Small intestine (tissue), 16 donors: ENCODE results near the gene PRSS21. TPM values are rescaled to one million over a fixed set of nuclear protein-coding genes. Genes with fewer than 3 reads are reported as not detected.
A peak's percentile ranks its signal among the peaks of the same experiment; 100 is the strongest.

Source experiments
- DNase-seq, 2 donors: peaks; one replicate each; pipeline versions ENCODE4 v3.0.0 to v3.0.0-alpha.2; 2013
- FAIRE-seq: peaks from 2 replicates; lab custom pipeline; 2012; peaks lifted over from hg19 to GRCh38; lab: Jason Lieb, UNC
- H3K27ac ChIP-seq, 3 donors: one replicate each; pipeline ENCODE4 v1.5.1; 2013; ENCODE audit warnings: low read length in 2 of 3, mild to moderate bottlenecking in 2 of 3, control low read depth in 1 of 3, inconsistent platforms in 1 of 3, low read depth in 1 of 3, moderate library complexity in 1 of 3
- H3K27me3 ChIP-seq, 3 donors: one replicate each; pipeline ENCODE4 v1.6.1; 2013; ENCODE audit warnings: low read length in 3 of 3, inconsistent platforms in 1 of 3; ENCODE audit not compliant: control insufficient read depth in 3 of 3, insufficient read depth in 3 of 3
- H3K36me3 ChIP-seq, 3 donors: one replicate each; pipeline ENCODE4 v1.6.1; 2013; ENCODE audit warnings: low read length in 3 of 3, inconsistent platforms in 1 of 3, low read depth in 1 of 3, mild to moderate bottlenecking in 1 of 3, moderate library complexity in 1 of 3; ENCODE audit not compliant: control insufficient read depth in 3 of 3, insufficient read depth in 2 of 3
- H3K4me1 ChIP-seq, 3 donors: one replicate each; pipeline ENCODE4 v1.6.1; 2013; ENCODE audit warnings: low read length in 2 of 3, inconsistent platforms in 1 of 3, low read depth in 1 of 3, mild to moderate bottlenecking in 1 of 3, moderate library complexity in 1 of 3; ENCODE audit not compliant: control insufficient read depth in 3 of 3, insufficient read depth in 2 of 3
- H3K4me3 ChIP-seq, 3 donors: one replicate each; pipeline ENCODE4 v1.5.1; 2013; ENCODE audit warnings: low read length in 3 of 3, control low read depth in 1 of 3, inconsistent platforms in 1 of 3, low read depth in 1 of 3, mild to moderate bottlenecking in 1 of 3, moderate library complexity in 1 of 3
- H3K9me3 ChIP-seq, 2 donors: one replicate each; pipeline ENCODE4 v1.6.1; 2013; ENCODE audit warnings: low read depth in 1 of 2, low read length in 1 of 2; ENCODE audit not compliant: control insufficient read depth in 2 of 2, insufficient read depth in 1 of 2
- WGBS, 3 donors: extraction: QIAGEN DNeasy Blood & Tissue Kit; methylation state at CpG; one replicate each; pipeline ENCODE4 v1.1.7; 2013; 5-methylcytosine and 5-hydroxymethylcytosine counted together
- long read RNA-seq, 10 donors: transcript quantifications; one replicate each; lab custom pipeline, GENCODE V29; 2026
- polyA plus RNA-seq, 4 donors: library from polyadenylated mRNA; stranded (reverse) in 3 of 4; unstranded in 1 of 4; fragments of 200-250 nt in 3 of 4; fragments of 120-200 nt in 1 of 4; gene quantifications; one replicate each; pipeline versions ENCODE4 v1.2.1 to v1.2.3, GENCODE V29; 2013
- donor health status: healthy with polysubstance abuse.
- donor health status: control.
- donor health status: control.
- donor health status: Bipolar disorder and iron deficiency.
- donor health status: healthy.

PRSS21 gene, protein sequence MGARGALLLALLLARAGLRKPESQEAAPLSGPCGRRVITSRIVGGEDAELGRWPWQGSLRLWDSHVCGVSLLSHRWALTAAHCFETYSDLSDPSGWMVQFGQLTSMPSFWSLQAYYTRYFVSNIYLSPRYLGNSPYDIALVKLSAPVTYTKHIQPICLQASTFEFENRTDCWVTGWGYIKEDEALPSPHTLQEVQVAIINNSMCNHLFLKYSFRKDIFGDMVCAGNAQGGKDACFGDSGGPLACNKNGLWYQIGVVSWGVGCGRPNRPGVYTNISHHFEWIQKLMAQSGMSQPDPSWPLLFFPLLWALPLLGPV
- polyA plus RNA-seq, result under 1 TPM in 2 of 4 donors, not detected in 2; 0.15 to 0.19 TPM
- long read RNA-seq, donor 1, result 0 reads
- long read RNA-seq, donor 2, result 0 reads
- long read RNA-seq, donor 3, result 0 reads
- long read RNA-seq, donor 4, result 0 reads
- long read RNA-seq, donor 5, result 0 reads
- long read RNA-seq, donor 6, result 0 reads
- long read RNA-seq, donor 7, result 0 reads
- long read RNA-seq, donor 8, result 0 reads
- long read RNA-seq, donor 9, result 0 reads
- long read RNA-seq, donor 10, result 0 reads

GRCh38 chr16:2816751-2817339 is at the start of gene PRSS21:
TSS of gene PRSS21 (plus strand) at chr16:2817237. CDS start at chr16:2817269, 32 bp downstream.
- no peak for DNase-seq
- FAIRE-seq, result no peak
- 62 to 74% (median 67%) methylated on average over 17 to 28 of the region's 28 CpGs for WGBS, 3 donors
- no peak within 1 kb of the TSS for H3K27ac ChIP-seq
- H3K4me1 ChIP-seq, result peaks cover 0 to 7% (median 0%) of the 10 kb centered on the region in 3 donors
- peaks cover 0 to 9% (median 1%) of the 10 kb centered on the region in 3 donors for H3K27me3 ChIP-seq
- no peak within 1 kb of the TSS for H3K4me3 ChIP-seq
- no peaks in the 10 kb centered on the region for H3K36me3 ChIP-seq
- H3K9me3 ChIP-seq, result no peaks in the 10 kb centered on the region

DNA sequence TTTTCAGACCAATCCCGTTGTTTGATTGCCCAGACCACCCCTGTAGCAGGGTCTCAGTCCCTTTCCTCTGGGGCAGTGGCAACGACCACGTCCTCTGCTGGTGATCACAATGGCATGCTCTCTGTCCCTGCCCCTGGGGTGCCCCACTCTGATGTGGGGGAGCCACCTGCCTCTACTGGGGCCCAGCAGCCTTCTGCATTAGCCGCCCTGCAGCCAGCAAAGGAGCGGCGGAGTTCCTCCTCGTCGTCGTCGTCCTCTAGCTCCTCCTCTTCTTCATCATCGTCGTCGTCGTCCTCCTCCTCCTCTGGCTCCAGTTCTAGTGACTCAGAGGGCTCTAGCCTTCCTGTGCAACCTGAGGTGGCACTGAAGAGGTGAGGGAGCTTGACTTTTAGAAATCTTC is 49.1 kb upstream of the PRSS21 start:
- DNase-seq (no peak), FAIRE-seq (no peak)
- Histone ChIP-seq H3K36me3 (peaks cover 36 to 95% (median 47%) of the 10 kb centered on the region in 3 donors), H3K4me1 (no peaks in the 10 kb centered on the region), H3K9me3 (peaks cover 0 to 33% of the 10 kb centered on the region in 2 donors), H3K4me3 (no peak overlapping the region), H3K27me3 (no peaks in the 10 kb centered on the region), H3K27ac (no peak overlapping the region)
- WGBS, 3 donors, result 63 to 76% (median 75%) methylated on average over 14 of the region's 14 CpGs

DNA sequence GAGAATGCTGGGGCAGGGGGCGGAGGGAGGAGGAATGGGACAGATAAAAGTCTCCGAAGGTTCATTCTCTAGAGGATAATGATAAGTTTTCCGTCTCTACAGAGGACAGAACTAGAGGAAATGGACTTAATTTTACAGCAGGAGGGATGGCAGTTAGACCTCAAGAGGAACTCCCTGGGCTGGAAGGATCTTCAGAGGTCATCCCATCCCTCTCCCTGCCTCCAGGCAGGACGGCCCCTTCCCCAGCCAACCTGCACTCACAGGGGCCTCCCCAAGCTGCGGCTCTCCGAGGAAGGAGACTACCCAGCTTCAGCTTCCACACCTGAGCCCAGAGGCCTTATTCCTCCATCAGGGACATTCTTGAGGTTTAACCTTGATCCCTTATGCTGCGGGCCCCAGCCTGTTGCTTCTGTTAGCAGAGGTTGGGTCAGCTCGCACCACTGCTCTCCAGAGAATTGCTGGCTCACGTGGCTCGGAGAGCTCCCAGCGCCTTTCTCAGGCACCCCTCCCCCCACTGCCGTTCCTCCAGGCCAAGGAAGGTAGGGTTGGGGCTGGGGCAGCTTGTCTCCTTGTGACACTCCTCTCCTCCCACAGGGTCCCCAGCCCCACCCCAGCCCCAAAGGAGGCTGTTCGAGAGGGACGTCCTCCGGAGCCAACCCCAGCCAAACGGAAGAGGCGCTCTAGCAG is 48.5 kb upstream of the PRSS21 start:
- no peaks in the 10 kb centered on the region for H3K4me1 ChIP-seq
- H3K27ac ChIP-seq, result no peak overlapping the region
- H3K27me3 ChIP-seq, result no peaks in the 10 kb centered on the region
- H3K9me3 ChIP-seq, result peaks cover 0 to 29% of the 10 kb centered on the region in 2 donors
- no peak for DNase-seq
- no peak overlapping the region for H3K4me3 ChIP-seq
- FAIRE-seq, result no peak
- WGBS, 3 donors, result 82 to 87% (median 87%) methylated on average over 16 to 17 of the region's 17 CpGs
- peaks cover 30 to 95% (median 41%) of the 10 kb centered on the region in 3 donors for H3K36me3 ChIP-seq

GRCh38 chr16:2769100-2769529 is 47.9 kb upstream of the PRSS21 start:
- FAIRE-seq, result no peak
- no peak for DNase-seq
- Histone ChIP-seq H3K4me3 (no peak overlapping the region), H3K27me3 (no peaks in the 10 kb centered on the region), H3K4me1 (no peaks in the 10 kb centered on the region), H3K36me3 (peaks cover 27 to 95% (median 37%) of the 10 kb centered on the region in 3 donors), H3K27ac (peak overlapping the region in 2 of 3 donors; percentile 8 to 45), H3K9me3 (peaks cover 0 to 23% of the 10 kb centered on the region in 2 donors)
- 79 to 85% (median 80%) methylated on average over 10 to 11 of the region's 11 CpGs for WGBS, 3 donors

DNA sequence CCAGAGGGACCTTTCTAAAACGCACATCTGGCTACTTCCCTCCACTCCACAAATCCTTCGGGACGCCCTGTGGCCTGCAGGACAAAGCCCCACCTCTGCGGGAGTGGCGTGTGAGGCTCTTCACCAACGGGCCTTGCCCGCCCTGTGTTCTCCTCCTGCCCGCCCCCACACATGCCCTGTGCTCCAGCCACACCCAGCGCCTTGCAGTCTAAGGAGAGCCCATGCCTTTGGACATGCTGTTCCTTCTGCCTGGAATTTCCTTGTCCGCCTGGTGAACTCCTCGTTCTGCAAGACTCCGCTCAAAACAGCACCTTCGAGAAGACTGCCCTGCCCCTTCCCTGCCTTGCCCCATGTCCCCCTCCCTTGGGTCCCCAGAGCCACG is 47.4 kb upstream of the PRSS21 start:
- Histone ChIP-seq H3K36me3 (peaks cover 24 to 97% (median 35%) of the 10 kb centered on the region in 3 donors), H3K9me3 (peaks cover 0 to 19% of the 10 kb centered on the region in 2 donors), H3K4me1 (no peaks in the 10 kb centered on the region), H3K27me3 (no peaks in the 10 kb centered on the region), H3K4me3 (no peak overlapping the region), H3K27ac (peak overlapping the region in 2 of 3 donors; percentile 14 to 64)
- 34 to 61% (median 51%) methylated on average over 14 of the region's 14 CpGs for WGBS, 3 donors
- DNase-seq (peak in 1 of 2 donors; percentile 94), FAIRE-seq (no peak)

- FAIRE-seq (no peak), DNase-seq (no peak)
- WGBS, 3 donors, result 83 to 84% (median 83%) methylated on average over 31 to 32 of the region's 32 CpGs
- Histone ChIP-seq H3K4me3 (no peak overlapping the region), H3K9me3 (peaks cover 0 to 13% of the 10 kb centered on the region in 2 donors), H3K27me3 (no peaks in the 10 kb centered on the region), H3K27ac (peak overlapping the region in 2 of 3 donors; percentile 14 to 64), H3K4me1 (peaks cover 0 to 2% (median 0%) of the 10 kb centered on the region in 3 donors), H3K36me3 (peaks cover 20 to 97% (median 35%) of the 10 kb centered on the region in 3 donors)
These were observed 46.7 kb upstream of the PRSS21 start for GRCh38 chr16:2770057-2770951.

- 78 to 85% (median 78%) methylated on average over 14 to 18 of the region's 18 CpGs for WGBS, 3 donors
- no peak overlapping the region for H3K27ac ChIP-seq
- H3K4me1 ChIP-seq, result peaks cover 0 to 12% (median 0%) of the 10 kb centered on the region in 3 donors
- no peaks in the 10 kb centered on the region for H3K27me3 ChIP-seq
- H3K9me3 ChIP-seq, result no peaks in the 10 kb centered on the region
- H3K36me3 ChIP-seq, result peaks cover 19 to 88% (median 26%) of the 10 kb centered on the region in 3 donors
- DNase-seq (no peak), FAIRE-seq (no peak)
- H3K4me3 ChIP-seq, result no peak overlapping the region
These were observed 45.3 kb upstream of the PRSS21 start for GRCh38 chr16:2771496-2772402.
